Measurements from ENCODE around the gene SERPINE1. TPM values are rescaled to one million over a fixed set of nuclear protein-coding genes. Genes with fewer than 3 reads are reported as not detected.
A peak's percentile ranks its signal among the peaks of the same experiment; 100 is the strongest.

Gene SERPINE1
- total and polyA plus RNA-seq, 3 donors from 2014 or later: 5.6 to 7.6 (median 5.8) TPM

DNA sequence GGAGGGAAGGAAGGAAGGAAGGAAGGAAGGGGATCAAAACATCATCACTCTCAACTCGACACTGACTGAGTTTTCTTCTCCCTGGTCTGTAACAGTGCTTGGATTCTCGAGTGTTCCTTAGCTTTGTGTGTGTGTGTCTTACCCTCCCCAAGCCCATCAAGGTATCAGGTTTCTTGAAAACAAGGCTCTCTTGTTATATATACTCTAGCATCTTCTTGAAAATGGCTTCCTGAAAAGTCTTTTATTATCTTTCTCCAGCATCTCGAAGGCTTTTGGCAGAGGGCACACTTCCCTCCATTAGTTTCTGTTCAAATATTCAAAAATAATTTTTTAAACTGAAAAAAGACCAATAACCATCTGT lies 13.4 kb downstream of the SERPINE1 start:
- no peaks in the 10 kb centered on the region for H3K27me3 ChIP-seq
- no peaks in the 10 kb centered on the region for H3K36me3 ChIP-seq (ENCODE audit: low read depth, missing control alignments)
- no peaks in the 10 kb centered on the region for H3K9me3 ChIP-seq
- H3K27ac ChIP-seq: no peak overlapping the region
- TF ChIP-seq, protein P1, sequence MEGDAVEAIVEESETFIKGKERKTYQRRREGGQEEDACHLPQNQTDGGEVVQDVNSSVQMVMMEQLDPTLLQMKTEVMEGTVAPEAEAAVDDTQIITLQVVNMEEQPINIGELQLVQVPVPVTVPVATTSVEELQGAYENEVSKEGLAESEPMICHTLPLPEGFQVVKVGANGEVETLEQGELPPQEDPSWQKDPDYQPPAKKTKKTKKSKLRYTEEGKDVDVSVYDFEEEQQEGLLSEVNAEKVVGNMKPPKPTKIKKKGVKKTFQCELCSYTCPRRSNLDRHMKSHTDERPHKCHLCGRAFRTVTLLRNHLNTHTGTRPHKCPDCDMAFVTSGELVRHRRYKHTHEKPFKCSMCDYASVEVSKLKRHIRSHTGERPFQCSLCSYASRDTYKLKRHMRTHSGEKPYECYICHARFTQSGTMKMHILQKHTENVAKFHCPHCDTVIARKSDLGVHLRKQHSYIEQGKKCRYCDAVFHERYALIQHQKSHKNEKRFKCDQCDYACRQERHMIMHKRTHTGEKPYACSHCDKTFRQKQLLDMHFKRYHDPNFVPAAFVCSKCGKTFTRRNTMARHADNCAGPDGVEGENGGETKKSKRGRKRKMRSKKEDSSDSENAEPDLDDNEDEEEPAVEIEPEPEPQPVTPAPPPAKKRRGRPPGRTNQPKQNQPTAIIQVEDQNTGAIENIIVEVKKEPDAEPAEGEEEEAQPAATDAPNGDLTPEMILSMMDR (IDR thresholded peaks at IDR 0.05): no peak
- TF ChIP-seq POLR2A (IDR thresholded peaks at IDR 0.05): no peak
- H3K4me1 ChIP-seq: no peaks in the 10 kb centered on the region
- DNase-seq: no peak
- intact Hi-C loops (cut with DNase I; ENCODE audit: low total_unique reads): no loop called here
- no peak overlapping the region for H3K4me3 ChIP-seq
- WGBS, 2 donors: 40 to 42% methylated on average over 3 of the region's 3 CpGs

DNA sequence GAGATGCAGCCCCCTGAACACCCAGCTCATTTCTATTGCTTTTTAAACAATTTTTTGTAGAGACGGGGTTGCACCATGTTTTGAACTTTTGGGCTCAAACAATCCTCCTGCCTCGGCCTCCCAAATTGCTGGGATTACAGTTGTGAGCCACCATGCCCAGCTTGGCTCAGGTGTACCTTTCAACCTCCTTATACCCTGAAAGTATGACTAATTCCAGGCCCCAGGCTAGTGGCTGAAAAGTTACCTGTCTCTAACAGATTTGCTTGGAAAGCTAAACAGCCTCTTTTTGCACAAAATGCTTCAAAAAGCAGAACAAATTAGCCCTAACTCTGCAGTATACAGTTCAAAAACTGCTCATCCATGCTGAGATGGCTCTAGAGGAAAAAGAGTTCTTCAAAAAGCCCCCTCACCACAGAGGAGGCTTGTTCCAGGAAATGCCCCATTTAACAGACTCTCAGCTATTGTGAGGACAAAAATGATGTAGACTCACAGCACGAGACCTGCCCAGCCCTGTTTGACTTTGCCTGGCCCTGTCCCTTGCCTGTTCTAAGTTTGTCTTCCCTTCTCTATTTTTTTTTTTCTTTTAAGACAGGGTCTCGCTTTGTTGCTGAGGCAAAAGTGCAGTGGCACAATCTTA lies 14.0 kb downstream of the SERPINE1 start:
- DNase-seq: no peak
- Histone ChIP-seq H3K27me3 (no peaks in the 10 kb centered on the region), H3K9me3 (no peaks in the 10 kb centered on the region), H3K4me1 (no peaks in the 10 kb centered on the region), H3K27ac (no peak overlapping the region), H3K36me3 (ENCODE audit: low read depth, missing control alignments) (no peaks in the 10 kb centered on the region), H3K4me3 (no peak overlapping the region)
- WGBS, 2 donors: 94 to 96% methylated on average over 4 of the region's 4 CpGs
- intact Hi-C loops (cut with DNase I; ENCODE audit: low total_unique reads): no loop called here
- no peak for TF ChIP-seq POLR2A (IDR thresholded peaks at IDR 0.05)
- TF ChIP-seq, protein P1 (IDR thresholded peaks at IDR 0.05): no peak

DNA sequence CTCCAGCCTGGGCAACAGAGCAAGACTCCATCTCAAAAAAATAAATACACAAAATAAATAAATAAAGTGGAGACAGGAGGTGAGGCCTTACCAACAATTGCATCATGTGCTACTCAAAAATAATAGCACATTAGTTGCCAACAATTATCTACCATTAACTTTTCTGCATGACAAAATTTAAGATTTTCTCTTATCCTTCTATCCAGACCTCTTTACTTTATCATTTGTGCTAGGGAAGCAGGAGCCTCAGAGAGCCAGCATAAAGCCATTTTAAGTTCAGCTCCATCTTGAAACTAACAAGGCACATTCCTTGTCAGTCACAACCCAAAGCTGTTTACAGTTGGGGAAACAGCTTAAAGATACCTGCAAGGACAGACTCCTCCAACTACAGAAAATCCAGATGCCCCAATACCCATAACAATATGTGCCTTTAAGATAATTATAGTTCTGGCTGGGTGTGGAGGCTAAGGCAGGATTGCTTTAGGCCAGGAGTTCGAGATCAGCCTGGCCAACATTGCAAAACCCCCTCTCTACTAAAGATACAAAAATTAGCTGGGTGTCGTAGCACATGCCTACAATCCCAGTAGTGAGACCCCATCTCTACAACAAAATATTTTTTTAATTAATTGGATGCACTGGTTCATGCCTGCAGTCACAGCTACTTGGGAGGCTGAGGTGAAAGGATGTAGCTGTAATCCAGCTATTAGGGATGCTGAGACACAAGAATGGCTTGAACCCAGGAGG lies 25.2 kb downstream of the SERPINE1 start:
- intact Hi-C loops (cut with DNase I; ENCODE audit: low total_unique reads): no loop called here
- Histone ChIP-seq H3K4me1 (peaks cover 11% of the 10 kb centered on the region), H3K27me3 (no peaks in the 10 kb centered on the region), H3K36me3 (ENCODE audit: low read depth, missing control alignments) (no peaks in the 10 kb centered on the region), H3K4me3 (no peak overlapping the region), H3K9me3 (no peaks in the 10 kb centered on the region), H3K27ac (no peak overlapping the region)
- DNase-seq: no peak
- TF ChIP-seq, protein P1 (IDR thresholded peaks at IDR 0.05): no peak
- TF ChIP-seq POLR2A (IDR thresholded peaks at IDR 0.05): no peak
- 87 to 93% methylated on average over 2 of the region's 2 CpGs for WGBS, 2 donors

DNA sequence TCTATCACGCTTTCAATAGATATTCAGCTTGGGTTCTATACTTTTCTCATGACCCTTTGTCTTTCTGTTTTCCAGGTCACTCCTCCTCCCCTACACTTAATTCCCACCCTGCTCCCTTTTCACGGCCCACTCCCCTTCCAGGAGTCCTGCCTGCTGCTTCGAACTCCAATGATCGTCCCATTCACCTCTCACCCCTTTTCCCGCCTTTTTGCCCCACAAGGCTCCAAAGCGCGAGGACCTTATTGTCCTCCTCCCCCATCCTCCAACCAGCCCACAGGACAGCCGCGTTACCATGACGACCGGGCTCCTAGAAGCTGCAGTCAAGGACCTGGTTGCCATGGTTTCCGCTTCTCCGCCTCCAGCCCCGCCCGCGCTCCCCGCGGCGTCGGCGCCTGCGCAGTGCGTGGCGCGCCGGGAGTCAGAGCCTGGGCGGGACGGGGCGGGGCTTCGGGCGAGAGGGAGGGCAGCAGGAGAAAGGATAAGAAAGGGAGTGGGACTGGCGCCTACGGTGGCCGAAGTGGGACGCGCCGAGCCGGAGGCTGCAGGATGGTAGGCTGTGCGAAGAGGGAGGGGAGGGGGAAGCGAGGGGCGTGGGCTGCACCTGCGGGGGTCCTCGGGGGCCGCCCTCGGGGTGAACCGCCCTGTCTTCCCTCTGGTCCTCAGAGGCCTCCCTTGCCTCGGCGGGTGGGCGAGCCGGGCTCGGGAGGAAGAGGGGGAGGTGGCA lies 27.2 kb downstream of the SERPINE1 start, which contains the start of gene AP1S1:
Gene AP1S1, plus strand, starts transcription at position 508 of the 724 bp plus-strand sequence. Its CDS starts 39 bp downstream, at position 547.
- TF ChIP-seq, protein P1 (IDR thresholded peaks at IDR 0.05): no peak
- no peak for TF ChIP-seq POLR2A (IDR thresholded peaks at IDR 0.05)
- no peaks in the 10 kb centered on the region for H3K36me3 ChIP-seq (ENCODE audit: low read depth, missing control alignments)
- intact Hi-C loops (cut with DNase I; ENCODE audit: low total_unique reads): no loop called here
- no peaks in the 10 kb centered on the region for H3K9me3 ChIP-seq
- WGBS, 2 donors: 2 to 3% methylated on average over 29 to 50 of the region's 51 CpGs
- DNase-seq: peak; percentile 97
- H3K27me3 ChIP-seq: no peaks in the 10 kb centered on the region
- H3K27ac ChIP-seq: peak within 1 kb of the TSS in 1 of 2 donors; percentile 46
- H3K4me3 ChIP-seq: peak within 1 kb of the TSS; percentile 77 to 93
- peaks cover 11% of the 10 kb centered on the region for H3K4me1 ChIP-seq
